Occipital lobe (tissue), 2 donors: Measurements from ENCODE around the gene PRLH. TPM values are rescaled to one million over a fixed set of nuclear protein-coding genes. Genes with fewer than 3 reads are reported as not detected.
A peak's percentile ranks its signal among the peaks of the same experiment; 100 is the strongest.

ENCODE experiments used
- DNase-seq: peaks from one replicate; lab custom pipeline; 2025; lab: John Stamatoyannopoulos, UW
- total RNA-seq: library from RNA; depleted of rRNA; stranded (reverse); fragments of >200 nt; gene quantifications from one replicate; pipeline ENCODE4 v1.2.3, GENCODE V29; 2014

PRLH gene
- total RNA-seq, 1 donor from 2014 or later = not detected

DNA sequence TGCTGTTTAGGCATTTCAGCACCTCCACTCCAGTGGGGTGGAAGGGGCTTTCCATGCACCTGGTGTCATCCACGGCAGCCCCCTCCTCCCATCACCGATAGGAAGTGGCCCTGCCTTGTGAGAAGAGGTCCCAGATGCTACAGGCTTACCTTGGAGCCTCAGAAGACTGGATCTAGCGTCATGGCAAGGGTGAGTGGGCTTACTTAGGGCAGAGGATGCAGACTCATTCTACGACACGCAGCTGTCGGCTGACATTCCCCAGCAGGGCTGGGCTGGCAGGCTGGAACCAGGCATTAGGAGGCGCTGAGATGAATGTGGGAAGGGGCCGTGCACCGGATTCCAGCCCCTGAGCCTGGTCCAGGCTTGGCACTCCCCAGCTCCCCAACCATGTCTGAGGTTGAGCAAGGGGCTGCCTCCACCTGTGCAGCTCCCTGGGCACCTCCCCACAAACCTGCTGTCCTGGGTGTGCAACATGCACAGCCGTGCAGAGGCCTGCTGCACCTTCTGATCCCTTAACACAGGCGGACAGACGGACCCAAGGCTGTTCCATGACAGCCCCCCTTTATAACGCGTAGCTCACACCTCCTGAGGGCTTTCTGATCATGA lies 1.7 kb upstream of the PRLH start:
- no peak for DNase-seq

DNA sequence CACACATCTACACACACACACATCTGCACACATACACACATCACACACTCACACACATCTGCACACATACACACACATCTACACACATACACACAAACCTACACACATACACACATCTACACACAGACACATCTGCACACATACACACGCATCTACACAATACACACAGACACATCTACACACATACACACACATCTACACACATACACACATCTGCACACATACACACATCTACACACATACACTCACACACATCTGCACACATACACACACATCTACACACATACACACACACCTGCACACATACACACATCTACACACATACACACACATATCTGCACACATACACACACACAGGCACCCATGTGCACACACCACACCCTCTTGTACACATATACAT lies 400 bp upstream of the PRLH start:
- DNase-seq = no peak

DNA sequence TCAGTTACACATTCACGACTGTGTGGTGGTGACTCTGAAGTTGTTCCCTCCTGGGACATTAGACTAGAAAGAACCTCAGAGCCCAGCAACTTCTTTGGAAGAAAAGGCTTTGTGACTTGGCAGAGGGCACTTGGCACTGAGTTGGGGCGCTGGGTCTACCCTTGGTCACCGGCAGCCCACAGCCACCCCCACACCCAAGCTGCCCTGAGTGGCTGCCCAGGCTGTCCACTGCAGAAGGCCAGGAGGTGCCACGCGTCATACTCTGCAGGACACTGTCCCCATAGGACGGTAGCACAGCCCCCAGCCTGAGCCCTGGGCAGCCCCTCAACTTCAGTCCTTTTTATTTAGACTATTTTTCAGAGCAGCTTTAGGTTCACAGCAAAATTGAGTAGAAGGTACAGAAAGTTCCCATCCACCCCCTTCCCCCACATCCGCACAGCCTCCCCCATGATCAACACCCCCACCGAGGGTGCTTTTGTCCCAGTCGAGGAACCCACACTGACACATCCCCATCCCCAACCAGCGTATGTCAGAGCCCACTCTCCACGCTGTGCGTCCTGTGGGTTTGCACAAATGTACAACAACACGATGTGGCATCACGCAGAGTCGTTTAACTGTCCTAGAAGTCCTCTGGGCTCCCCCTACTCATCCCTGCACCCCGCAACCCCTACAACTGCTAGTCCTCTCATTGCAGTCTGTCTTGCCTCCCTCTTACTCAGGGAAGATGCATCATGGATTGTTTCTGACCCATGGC lies 1.1 kb downstream of the PRLH start:
- no peak for DNase-seq

DNA sequence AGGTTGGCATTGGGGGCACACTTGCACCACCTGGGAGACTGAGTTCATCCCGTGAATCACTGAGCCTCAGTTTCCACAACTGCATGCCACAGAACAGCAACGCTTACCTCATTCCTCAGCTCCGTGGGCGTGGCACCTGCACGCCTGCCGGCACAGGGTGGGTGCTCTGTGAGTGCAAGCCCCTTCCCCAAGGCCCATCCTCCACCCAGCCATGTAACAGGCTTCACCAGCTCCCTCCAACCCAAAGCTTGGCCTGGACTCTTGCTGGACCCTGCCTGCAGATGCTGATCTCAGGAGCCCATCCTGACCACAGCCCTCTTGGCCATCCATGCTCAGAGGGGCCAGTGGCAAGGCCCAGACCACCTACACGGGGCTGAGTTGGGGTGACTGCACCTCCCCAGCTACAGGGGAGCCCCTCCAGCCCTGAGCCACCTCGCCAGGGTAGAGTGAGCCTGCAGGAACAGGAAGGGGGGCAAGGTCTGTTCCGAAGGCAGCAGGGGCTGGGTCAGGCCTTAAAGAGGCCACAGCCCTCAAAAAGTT lies 1.8 kb downstream of the PRLH start:
- DNase-seq = no peak

DNA sequence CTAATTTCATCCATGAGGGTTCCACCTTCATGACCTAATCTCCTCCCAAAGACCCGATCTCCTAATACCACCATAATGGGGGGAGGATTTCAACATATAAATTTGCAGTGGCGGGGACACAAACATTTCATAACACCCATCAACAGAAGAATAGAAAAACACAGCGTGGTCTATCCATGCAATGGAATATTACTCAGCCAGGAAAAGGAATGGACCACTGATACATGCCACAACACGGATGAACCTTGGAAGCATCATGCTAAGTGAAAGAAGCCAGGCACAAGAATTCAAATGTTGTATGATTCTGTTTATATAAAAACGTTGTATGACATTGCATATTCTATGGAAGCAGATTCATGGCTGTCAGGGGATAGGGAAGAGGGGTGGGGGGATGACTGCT lies 2.7 kb downstream of the PRLH start:
- DNase-seq = no peak

DNA sequence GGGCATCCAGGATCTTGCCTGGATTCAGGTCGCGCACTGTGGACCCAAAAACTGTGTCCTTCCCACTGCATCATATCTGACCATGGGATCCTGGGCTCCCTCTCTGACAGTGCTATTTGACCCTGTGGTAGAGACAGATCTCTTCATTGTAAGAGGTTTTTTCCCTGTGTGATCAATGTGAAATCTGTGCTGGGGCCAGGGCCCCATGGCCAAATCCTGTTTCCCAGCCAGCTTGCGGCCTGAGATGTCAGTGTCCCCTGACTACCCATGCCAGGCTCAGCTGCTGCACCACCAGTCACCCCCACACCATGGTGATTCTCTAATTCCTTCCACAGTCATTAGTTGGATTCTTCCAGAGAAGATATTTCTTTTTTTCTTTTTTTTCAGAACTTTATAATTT lies 3.5 kb downstream of the PRLH start:
- DNase-seq = no peak

DNA sequence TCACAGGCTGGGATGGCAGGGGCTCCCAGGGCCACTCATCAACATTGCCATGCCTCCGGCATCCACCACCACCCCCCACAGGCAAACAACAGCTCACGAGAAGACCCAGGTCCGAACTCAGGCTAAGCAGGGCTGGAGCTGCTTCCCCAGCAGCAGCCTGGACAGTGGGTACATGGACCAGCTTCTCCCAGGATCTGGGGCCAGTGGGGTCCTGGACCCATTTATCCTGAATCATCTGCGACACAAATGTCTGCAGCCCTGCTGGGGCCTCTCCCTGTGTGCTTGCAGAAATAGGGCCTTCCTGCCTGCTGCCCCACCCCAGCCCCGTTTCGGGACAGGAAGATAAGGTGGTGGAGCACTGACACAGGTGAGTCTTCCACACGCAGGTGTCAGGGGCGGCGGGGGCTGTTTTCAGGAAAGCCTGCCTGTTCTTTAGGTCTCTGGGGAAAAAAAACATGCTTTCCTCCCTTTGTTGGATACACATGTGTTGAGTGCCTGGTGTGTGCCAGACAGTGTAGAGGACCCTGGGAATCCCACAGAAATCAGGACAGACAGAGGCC lies 4.5 kb downstream of the PRLH start:
- no peak for DNase-seq

DNA sequence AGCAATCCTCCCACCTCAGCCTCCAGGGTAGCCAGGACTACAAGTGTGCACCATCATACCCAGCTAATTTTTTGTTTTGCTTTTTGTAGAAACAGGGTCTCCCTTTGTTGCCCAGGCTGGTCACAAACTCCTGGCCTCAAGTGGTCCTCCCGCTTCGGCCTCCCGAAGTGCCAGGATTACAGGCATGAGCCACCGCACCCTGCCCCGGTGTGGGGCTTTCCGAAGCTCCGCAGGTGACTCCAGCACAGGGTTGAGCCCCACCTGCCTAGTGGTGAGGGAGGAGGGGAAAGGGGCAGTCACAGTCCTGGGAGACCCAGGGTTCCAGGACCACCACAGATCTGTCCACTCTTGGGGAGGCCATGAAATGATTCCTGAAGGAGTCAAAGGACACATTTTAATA lies 5.2 kb downstream of the PRLH start:
- DNase-seq = no peak

DNA sequence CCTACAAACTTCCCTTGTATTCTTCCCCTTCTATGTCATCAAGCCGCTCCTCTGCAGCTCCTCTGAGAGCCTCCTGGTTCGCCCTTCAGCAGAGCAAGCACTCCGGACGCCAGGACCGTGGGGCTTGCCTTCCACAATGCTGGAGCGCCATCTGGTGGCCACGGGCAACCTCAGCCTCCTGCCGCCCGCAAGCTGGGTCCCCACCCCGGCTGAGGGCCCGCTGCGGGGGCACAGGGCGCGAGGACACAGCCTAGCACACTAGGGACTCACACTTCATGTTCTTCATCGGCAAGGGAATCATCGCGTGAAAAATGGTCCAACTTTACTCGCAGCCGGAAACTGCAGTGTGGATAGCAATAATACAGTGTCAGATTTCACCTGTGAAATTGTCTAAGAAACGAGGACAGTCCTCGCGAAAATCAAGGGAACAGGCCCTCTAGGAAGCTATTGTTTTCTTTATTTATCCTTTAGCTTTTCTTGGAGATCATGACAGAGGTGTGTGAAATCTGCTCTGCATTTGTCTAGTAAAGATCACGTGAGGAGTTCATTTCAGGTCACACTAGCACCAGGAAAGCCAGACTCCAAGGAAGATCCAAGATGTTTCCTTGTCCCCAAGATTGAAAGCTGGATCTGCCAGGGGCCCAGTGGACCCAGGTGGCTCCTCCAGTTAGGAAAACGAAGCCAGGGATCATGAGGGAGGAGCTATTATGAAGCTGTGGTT lies 5.8 kb downstream of the PRLH start:
- DNase-seq = peak; percentile 72

DNA sequence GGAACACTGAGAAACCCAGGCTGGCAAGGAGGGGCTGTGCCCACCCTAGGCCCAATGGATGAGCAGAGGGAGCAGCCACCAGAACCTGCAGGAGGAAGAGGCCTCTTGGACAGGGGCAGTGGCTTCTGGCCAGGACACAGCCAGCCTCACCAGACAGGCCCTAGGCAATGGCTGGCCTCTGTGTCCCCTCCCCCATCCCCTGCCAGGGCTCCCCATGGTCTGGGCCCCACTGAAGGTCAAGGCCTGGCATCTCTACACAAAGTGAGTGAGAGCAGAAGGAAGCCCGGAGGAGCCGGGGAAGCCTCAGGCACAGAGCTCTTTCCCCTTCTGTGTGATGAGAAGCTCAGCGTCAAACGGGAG lies 6.3 kb downstream of the PRLH start:
- DNase-seq = no peak

DNA sequence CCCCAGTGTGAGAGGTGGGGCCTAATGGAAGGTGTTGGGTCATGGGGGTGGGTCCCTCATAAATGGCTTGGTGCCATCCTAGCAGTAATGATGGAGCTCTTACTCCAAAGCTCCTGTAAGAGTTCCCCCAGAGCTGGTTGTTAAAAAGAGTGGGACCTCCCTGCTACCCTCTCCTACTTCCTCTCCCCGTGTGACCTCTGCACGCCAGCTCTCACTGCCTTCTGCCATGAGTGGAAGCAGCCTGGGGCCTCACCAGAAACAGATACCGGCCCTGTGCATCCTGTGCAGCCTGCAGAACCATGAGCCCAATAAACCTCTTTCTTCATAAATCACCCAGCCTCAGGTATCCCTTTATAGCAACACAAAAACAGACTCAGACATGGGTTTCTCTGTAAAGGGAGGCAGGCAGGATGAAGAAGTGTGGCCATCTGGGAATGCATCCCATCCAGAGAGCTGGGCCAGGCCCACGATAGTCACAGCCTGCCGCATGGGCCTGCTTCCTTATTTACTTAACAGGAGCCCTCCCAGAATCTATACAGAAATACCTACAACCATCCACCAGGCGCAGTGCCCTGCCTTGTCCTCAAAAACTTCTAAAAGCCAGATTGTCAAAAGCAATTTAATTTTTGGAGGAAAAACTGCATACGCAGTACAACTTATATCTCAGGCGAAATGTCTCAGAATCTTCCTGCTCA lies 7.5 kb downstream of the PRLH start:
- DNase-seq = no peak

DNA sequence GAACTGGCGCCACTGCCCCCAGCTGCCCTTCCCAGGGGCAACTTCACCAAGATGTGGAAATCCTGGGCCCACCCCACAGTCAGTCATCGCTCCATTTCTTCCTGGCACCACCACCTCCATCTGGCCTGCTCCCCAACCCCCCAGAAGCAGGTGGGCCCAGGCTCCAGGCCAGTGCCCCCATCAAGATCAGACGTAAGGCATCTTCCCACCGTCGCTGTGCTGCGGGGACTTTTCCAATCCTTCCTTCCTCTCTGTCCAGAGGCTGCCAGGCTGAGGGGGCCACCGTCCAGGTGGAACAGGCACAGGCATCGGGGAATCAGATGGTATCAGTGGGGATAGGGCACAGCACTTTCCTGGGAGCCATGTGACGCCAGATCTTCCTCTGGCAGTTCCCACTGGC lies 8.1 kb downstream of the PRLH start:
- no peak for DNase-seq

DNA sequence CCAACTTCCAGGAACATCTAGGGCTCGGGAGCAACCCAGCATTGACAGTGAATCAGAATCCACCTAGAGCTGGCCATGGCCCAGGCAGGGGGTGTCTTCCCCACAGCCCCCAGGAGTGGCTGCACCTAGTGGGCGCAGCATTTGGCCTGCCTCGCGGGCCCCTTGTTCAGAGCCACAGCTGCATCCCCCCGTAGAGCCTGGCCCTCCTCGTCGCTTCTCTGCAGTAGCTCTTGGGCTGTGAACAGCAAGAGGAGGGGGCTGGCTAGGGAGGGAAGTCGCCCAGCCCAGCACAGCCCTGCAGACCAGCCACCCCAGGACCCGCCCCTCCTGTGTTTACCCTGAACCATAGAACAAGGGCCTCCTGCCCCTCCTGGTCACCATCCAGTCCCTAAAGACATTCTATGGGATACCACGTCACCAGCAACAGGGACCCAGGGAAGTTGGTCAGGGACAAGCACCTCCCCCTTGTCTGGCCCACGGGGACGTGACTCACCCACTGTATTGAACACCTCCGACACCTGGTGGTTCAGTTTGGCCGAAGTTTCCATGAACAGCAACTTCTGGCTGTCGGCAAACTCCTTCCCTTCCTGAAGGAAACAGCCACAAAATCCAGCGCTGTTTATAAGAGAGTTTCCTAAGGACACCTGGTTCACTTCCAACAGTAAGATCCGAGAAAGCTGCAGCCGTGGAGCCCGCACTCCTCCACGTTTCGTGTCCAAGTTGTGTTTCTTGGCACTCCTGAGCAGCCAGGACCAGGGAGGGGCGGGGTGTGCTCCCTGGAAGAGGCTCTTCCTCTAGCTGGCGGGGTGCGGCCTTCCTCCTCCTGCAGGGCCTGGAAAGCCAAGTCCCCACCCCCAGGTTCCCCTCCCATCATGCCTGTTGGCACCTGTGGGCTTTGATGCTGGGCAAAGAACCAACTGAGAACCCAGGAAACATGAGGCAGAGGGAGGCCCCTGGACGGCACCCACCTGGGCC lies 8.8 kb downstream of the PRLH start:
- no peak for DNase-seq

DNA sequence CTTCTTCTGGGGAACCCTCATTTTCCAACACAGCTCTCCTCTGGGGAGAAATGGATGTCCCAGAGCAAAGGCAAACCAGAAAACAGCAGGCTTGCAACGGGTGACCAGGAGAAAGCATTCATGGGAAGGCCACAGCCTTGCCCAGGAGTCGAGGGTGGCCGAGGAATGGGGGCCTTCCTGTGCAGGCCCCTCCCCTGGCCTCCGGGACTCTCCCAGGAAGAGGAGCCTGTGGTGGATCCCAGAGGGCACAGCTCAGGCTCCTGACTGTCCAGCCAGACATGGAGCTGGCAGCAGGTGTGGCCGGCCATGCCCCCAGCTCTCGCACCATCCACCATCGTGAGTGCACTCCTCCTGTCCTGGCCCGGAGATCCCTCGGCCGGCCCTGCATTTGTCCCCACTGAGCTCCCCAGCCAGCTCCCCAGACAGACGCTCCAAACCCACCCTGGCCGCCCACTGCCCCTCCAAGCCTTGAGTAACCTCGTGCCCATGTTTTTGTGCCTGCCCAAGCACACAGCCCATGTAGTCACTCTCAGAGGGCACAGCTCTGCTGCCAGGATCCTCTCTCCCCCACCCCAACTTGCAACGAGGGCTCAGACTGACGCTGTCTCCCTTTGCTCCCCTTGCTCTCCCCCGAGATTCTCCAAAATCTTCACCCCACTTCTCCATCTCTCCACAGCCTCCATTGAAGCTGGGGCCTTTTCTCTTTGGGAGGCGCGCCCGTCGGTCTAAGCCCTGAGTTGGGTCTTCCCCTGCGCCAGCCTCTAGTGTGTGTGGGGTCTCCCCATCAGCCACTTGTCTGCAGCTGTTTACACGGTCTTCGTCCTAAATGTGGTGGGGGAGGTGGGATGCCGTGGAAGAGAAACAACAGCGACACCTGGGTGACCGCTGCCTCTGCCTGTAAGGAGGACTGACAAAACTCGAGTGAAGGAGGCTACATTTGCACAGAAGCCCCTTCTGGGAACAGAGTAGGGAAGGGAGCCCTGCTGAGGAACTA lies 9.8 kb downstream of the PRLH start:
- DNase-seq = no peak

DNA sequence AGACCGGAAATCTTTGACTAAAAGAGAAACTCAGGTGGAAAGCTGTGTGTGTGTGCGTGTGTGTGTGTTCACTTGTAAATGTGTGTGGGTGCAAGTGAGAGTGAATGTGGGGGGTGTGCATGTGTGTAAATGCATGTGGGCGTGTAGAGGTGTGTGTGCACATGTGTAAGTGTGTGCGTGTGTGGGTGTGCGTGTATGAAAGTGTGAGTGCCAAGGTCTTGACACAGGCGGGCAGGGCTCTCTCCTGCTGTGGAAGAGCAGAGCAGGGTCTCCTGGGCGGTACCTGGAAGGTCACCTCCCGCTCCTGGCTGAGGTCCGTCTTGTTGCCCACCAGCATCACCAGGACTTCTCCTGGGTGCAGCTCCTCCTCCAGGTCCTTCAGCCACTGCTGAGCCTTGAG lies 10.6 kb downstream of the PRLH start:
- DNase-seq = no peak

DNA sequence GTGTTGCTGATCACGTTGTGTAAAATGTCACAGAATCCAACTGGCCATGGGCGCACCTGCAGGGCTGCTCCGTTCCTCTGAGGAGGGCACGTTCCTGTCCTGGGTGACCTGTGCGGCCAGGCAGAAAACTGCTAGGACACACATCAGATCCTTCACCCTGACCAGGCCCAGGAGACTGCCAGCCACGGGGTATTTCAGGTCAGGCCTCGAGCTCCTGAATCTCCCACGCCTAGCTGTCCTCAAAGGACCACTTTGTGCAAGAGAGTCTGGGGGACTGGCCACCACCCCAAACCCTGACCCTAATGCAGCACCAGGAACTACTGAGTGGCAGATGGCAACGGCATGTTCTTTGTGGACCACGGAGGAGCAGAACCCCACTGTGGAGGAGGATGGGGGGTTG lies 11.1 kb downstream of the PRLH start:
- DNase-seq = no peak

DNA sequence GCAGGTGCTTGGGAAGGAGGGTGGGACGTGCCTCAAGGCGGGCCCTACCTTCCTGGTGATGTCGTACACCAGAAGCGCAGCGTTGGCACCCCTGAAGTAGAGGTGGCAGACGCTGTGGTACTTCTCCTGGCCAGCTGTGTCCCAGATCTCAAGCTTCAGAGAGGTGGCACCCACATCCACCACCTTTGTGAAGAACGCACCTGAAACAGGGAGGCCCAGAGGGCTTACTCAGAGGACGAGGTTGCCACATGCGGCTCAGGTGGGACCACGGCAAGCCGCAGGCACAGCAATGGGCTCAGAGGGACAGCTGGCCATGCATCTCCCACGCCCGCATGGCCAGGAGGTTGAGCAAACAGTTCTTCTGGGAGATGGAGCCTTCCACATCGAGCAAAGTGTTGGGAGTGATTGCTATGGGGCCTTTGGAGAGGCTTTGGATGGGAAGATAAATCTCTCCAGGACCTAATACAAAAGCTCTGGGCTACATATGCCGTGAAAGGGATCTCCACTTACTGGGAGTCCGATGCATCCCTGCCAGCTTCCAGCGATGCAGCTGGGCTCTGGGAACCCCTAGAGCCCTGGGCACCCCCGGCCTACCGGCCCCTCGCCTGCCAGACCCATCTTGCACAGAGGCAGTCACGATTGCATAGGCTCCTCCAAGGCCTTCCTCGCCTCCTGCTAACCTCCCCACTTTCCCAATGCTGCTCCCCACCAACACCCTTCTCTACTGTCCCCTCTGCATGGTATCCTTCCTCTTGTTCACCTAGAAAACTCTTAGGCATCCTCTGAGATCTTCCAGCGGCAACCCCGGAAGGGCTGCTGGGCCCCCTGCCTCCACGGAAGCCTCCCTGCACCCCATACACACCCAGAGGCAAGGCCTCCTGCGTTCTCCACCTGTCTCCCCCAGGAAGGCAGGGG lies 11.8 kb downstream of the PRLH start:
- no peak for DNase-seq

DNA sequence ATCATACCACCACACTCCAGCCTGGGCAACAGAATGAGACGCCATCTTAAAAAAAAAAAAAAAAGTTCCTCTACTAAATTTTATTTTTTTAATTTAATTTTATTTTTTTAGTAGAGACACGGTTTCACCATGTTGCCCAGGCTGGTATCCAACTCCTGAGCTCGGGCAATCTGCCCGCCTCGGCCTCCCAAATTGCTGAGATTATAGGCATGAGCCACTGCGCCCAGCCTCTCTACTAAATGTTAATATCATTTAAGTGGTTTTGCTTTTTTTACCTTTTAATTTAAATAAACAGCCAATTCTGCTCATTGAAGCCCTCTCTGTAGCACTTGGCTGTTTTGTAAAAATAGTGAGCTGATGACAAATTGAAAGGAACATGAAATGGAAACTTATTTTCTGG lies 15.0 kb downstream of the PRLH start:
- DNase-seq = no peak
